ENCODE data around the gene CLPTM1L. TPM values are rescaled to one million over a fixed set of nuclear protein-coding genes. Genes with fewer than 3 reads are reported as not detected.

The CLPTM1L gene, protein sequence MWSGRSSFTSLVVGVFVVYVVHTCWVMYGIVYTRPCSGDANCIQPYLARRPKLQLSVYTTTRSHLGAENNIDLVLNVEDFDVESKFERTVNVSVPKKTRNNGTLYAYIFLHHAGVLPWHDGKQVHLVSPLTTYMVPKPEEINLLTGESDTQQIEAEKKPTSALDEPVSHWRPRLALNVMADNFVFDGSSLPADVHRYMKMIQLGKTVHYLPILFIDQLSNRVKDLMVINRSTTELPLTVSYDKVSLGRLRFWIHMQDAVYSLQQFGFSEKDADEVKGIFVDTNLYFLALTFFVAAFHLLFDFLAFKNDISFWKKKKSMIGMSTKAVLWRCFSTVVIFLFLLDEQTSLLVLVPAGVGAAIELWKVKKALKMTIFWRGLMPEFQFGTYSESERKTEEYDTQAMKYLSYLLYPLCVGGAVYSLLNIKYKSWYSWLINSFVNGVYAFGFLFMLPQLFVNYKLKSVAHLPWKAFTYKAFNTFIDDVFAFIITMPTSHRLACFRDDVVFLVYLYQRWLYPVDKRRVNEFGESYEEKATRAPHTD
- 252 and 273 TPM in 2 replicates for total RNA-seq

DNA sequence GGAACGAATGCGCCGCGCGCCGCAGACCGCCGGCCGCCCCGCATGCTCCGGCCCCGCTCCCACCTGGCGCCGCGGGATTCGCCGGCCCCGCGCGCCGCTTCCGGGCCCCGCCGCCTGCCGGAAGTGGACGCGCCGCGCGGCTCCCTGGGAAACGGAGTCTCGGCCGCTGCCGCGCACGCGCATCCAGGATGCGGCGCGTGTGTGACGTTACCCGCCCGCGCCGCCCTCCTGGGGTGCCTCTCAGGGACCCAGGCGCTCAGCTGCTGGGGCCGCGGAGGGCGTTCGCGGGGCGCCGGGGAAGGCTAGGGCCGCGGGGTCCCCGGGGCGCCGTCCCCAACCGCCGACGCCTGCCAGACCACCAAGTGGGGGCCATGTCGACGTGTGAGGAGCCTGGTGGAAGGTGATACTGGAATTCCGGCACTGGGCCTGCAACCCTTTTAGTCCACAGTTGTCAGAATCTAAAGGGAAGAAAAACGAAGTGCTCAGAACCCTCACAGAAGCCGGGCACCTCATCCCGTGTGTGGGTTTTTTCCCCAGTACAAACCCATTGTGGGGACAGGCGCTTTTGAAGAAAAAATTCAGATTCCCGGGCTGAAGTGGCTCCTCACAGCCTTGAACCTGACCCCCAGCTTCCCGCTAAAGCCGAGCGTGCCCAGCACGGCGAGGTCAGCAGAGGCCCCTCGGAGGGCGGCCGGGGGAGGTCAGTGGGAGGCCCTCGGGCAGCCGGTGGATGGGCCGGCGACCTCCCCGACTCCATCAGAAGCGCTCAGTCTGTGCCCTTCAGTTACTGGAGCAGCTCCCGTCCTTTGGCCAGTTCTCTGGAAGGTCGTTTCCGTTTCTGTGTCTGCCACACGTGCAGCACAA lies at the start of gene CLPTM1L:
CLPTM1L (minus strand) TSS at position 125 of the 864 bp plus-strand sequence. CDS start 258 bp downstream, outside the sequence.

DNA sequence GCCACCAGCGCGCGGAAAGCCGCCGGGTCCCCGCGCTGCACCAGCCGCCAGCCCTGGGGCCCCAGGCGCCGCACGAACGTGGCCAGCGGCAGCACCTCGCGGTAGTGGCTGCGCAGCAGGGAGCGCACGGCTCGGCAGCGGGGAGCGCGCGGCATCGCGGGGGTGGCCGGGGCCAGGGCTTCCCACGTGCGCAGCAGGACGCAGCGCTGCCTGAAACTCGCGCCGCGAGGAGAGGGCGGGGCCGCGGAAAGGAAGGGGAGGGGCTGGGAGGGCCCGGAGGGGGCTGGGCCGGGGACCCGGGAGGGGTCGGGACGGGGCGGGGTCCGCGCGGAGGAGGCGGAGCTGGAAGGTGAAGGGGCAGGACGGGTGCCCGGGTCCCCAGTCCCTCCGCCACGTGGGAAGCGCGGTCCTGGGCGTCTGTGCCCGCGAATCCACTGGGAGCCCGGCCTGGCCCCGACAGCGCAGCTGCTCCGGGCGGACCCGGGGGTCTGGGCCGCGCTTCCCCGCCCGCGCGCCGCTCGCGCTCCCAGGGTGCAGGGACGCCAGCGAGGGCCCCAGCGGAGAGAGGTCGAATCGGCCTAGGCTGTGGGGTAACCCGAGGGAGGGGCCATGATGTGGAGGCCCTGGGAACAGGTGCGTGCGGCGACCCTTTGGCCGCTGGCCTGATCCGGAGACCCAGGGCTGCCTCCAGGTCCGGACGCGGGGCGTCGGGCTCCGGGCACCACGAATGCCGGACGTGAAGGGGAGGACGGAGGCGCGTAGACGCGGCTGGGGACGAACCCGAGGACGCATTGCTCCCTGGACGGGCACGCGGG lies 49.9 kb downstream of the CLPTM1L start, which contains the start of gene TERT:
TERT (minus strand) TSS at position 234 of the 815 bp plus-strand sequence; CDS start at position 155, 79 bp downstream.

Other genes starting within 250 kb of the CLPTM1L start
- 5.8 and 20.0 TPM in 2 replicates for gene SLC12A7, start 233.0 kb downstream of the CLPTM1L start, total RNA-seq
- gene SLC6A19, start 143.5 kb downstream of the CLPTM1L start, total RNA-seq = not detected in 2 replicates
- not detected in 2 replicates for gene SLC6A18, start 119.7 kb downstream of the CLPTM1L start, total RNA-seq
- not detected in 2 replicates for gene TERT, start 50.0 kb downstream of the CLPTM1L start, total RNA-seq
- gene SLC6A3, start 100.3 kb upstream of the CLPTM1L start, total RNA-seq = not detected in 2 replicates
- 27.5 and 35.2 TPM in 2 replicates for gene LPCAT1, start 178.9 kb upstream of the CLPTM1L start, total RNA-seq